Stimulated activated CD8-positive, alpha-beta memory T cell treated with anti-CD3 and anti-CD28 coated beads, Interleukin-15, amount 100 ng/mL, for 1 hour (primary cell): ENCODE results near the gene CYBC1.
"Not testable (repeated sequence)": the region's sequence is repeated elsewhere in the genome, so short reads cannot be mapped to it uniquely, and the experiment has no call there.

Experiments used
- DNase-seq: peaks from one replicate; pipeline ENCODE4 v3.0.0-alpha.2; 2020; ENCODE audit warnings: low read depth

The CYBC1 gene

GRCh38 chr17:82477934-82478333 lies 27.4 kb upstream of the CYBC1 start:
- DNase-seq, result no peak

GRCh38 chr17:82475458-82475857 lies 24.9 kb upstream of the CYBC1 start:
- no peak for DNase-seq

DNA sequence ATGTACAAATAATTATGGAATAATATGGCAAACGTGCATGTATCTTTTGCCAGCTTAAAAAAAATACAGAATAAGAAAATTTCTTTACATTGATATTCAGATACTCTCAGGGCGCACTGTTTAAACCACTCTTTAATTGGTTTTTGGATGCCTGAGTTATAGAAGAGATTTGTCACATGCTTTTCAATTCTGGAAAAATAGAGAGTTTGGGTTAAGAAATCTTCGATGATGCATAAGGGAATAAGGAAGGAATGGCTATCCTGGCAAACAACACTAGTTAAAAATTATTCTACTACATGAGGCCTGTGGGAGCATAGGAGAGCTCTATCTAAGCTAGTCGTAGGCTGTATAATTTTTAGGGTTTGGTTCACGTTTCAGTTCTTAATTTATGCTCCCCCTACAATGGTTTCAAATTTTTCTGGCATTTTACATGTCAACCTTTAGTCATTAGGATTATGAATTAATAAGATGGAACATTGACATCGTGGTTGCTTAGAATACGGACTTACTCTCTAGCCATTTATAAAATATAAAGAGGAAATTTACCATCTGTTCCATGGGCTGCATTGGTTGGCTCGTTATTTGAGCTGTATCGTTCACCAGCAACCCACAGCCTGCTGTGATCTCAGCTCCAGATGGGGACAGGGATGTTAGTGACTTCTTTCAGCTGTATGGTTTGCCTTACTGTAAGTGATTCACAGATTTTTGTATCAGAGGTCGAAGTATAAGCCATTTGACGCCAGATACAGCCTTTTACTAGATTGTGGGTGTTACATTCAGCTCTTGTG lies 23.9 kb upstream of the CYBC1 start:
- no peak for DNase-seq

GRCh38 chr17:82470065-82470464 lies 19.5 kb upstream of the CYBC1 start:
- no peak for DNase-seq

DNA sequence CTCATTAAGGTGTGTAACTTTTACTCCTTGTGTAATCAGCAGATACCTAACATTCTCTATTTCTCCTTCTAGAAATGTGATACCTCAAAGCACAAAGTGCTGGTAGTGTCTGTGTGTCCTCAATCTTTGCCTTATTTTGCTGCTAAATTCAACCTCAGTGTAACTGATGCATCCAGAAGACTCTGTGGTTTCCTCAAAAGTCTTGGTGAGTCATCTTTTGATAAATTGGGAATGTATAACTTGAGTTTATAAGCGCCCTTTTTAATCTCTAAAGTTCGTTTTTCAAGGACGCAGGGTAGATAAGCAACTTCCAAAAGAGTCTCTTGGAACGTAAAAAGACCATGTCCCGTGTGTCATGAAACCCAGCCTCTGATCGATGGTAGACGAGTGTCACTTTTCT lies 18.1 kb upstream of the CYBC1 start:
- no peak for DNase-seq

- DNase-seq, result no peak
These were observed 14.6 kb upstream of the CYBC1 start for GRCh38 chr17:82465023-82465603.

- DNase-seq, result no peak
These were observed 14.0 kb upstream of the CYBC1 start for GRCh38 chr17:82464567-82464929.

GRCh38 chr17:82463925-82464566 lies 13.5 kb upstream of the CYBC1 start:
- DNase-seq, result no peak

GRCh38 chr17:82463391-82463790 lies 12.8 kb upstream of the CYBC1 start:
- DNase-seq, result no peak

DNA sequence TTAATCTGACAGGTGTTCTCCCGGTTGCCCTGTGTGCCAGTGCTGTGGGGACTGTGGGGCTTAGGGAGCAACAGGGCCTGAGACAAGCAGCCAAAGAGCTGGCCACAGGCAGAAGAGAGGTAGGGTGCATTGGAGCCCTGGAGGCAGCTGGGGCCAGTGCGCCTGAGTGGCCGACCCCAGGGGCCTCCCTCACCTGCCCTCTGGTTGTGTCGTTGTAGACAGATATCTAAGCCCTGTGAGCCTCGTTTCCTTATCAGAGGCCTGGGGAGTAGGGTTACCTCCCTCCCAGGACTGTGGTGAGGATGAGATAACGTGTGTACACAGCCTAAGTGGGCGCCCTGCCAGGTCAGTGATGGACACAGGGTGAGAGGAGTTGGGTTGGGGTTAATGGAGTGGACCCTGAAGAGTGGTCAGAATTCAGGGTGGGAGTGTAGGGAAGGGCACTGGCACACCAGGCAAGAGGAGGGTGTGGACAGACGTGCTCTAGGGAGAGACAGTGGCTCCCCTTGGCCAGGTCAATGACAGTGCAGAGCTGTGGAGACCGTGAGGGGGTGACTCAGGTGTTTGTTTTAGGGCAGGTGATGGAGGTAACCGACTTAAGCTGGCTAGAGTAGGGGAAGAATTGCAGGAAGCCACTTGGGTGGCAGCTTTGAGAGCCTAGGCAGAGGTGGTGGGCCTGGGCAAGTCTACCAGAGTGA lies 11.4 kb upstream of the CYBC1 start:
- no peak for DNase-seq

DNA sequence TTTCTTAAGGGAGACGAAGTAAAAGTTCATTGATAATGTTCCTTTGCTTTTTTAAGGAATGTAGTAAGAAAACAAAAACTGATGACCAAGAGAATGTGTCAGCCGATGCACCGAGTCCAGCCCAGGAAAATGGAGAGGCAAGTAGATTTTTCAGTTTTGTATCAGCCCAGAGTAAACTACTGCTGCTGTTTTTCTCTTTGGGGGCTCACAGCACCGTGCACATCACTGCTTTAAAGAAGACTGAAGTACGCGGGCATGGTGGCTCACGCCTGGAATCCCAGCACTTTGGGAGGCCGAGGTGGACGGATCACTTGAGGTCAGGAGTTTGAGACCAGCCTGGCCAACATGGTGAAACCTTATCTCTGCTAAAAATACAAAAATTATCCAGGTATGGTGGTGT lies 9.4 kb upstream of the CYBC1 start:
- not testable (repeated sequence) for DNase-seq

DNA sequence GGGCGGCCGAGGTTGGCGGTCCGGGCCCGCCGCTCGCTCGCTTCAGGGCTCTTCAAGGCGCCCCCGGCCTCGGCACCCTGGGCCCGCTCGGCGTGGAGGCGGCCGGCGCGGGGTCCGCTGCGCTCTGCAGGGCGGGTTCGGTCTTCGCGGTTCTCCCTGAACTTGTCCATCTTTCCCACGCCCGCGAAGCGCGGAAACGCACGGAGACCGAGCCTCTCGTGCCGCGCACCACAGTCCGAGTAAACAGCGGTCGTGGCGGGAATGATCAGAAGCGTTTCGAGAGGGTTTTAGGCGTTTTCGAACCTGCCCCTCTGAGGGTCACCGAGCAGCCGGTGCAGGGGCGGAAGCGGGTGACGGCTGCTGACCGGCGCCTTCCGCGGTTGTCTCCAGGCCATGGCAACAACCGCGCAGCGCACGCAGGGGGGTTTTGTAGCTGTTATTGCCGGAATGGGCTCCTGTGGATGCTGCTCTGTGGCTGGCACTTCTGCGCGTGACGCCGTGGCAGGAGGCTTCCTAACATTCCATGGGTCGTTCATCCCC lies 8.4 kb upstream of the CYBC1 start:
- no peak for DNase-seq

GRCh38 chr17:82458179-82458884 lies 7.8 kb upstream of the CYBC1 start, which contains the start of gene NARF:
TSS of gene NARF (plus strand) at chr17:82458741. CDS start at chr17:82458804, 63 bp downstream.
- DNase-seq, result peak; percentile 89

DNA sequence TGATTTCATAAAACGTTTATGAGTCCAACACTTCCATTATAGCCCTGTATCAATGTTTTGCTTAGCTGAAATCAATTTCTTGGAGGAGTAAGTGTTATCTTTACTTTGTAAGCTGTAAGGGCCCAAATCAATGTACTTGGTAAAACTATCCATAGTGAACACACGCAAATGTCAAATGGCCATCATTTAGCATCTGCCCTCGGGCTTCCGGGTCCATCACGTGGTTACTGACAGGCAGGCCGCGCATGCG lies 7.3 kb upstream of the CYBC1 start:
- DNase-seq, result no peak

- no peak for DNase-seq
These were observed 6.7 kb upstream of the CYBC1 start for GRCh38 chr17:82457073-82457928.

- not testable (repeated sequence) for DNase-seq
These were observed 3.2 kb upstream of the CYBC1 start for GRCh38 chr17:82453706-82454105.

- DNase-seq, result not testable (repeated sequence)
These were observed 2.6 kb upstream of the CYBC1 start for GRCh38 chr17:82453151-82453550.

DNA sequence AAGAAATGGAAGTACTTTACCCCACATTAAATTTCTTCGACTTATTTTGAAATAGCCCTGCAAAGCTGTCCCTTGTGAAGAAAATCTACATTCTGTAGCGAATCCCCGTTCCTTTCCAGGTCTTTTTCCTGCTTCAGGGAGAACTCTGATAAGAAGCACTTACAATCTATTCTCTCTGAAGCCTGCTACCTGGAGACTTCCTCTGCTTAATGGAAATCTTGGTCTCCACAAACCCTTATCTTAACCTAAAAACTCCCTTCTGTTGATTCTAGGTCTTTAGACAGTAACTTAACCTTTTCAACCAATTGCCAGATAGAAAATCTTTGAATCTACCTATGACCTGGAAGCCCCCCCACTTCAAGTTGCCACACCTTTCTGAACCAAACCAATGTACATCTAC lies 1.6 kb upstream of the CYBC1 start:
- DNase-seq, result no peak

GRCh38 chr17:82449883-82450356 lies 632 bp downstream of the CYBC1 start:
- DNase-seq, result no peak

DNA sequence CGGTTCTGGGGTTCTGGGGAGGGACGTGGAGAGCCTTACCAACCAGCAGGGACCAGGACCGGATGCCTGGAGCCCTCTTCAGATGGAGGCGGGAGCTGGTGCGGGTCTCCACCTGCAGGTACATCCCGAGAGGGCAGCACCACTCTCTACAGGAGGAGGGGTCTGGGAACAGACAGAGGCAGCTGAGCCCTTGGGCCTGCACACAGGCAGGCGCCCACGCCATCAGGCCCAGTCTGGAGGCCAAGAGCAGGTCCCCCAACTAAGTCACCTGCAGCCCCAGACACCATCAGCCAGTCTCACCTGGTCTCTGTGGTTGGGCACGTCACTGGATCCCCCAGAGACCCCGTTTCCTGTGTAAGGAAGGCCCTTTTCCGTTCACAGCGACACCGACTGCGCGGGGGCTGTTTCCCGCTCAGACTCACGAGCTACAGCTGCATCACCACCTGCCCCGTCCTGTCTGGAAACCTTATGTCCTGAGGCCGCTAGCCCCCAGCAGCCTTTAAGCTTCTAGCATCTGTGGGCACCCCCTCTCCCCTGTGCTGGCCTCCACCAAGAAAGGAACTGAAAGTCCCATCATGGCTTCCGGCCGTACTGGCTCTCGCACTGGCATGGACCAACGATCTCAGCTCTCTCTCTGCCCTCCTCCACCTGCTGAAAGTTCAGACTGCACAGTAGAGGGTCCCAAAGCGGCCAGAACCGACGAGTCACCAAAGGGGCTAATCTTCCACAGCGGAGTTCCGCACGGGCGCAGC lies 1.2 kb downstream of the CYBC1 start:
- DNase-seq, result peak; percentile 47
